ENCODE measurements around the gene RGS5. TPM values are rescaled to one million over a fixed set of nuclear protein-coding genes. Genes with fewer than 3 reads are reported as not detected.

RGS5 gene
- polyA plus RNA-seq, 1 of the 3 experiments (the other 2 are of a cell fraction): 260 TPM

DNA sequence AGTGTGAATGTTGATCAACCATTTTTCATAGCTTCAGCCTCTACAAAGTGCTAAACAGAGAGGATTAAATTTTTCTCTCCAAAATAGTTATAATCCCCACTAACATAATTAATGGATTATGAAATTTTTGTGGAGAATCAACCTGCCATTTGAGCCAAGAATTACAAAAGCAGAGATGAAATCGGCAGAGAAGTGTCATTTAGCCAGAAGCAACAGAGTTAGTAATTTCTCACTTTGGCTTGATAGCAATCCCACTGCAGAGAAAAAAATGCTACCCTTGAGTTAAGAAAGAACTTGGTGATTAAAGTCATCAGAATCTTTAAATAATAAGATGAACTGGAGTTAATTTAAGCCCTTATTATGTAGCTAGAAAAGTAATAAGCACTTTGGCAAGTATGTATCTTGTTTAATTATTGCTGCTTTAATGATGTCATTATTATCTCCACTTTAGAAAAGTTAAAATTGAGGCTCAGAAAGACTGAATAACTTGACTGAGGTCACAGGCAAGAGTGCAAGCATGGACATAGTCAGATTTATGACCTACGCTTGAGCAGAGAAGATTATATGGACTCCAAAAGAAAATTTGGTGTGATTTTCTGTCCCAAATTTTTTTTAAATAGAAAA, 96.2 kb downstream of the RGS5 start:
- H3K27ac ChIP-seq (ENCODE audit: low read depth in 2 of 2, low read length in 1 of 2): no peak overlapping the region; a peak in 1 of 4 replicates
- H3K4me3 ChIP-seq (ENCODE audit: low read depth in 2 of 2, low read length in 1 of 2): no peak overlapping the region
- ChIA-PET POLR2A (no interaction called here), CTCF (interaction anchor here (1.8 kb wide), 1 partner anchor 41 kb away, joined by 5 read pairs; no protein-coding TSS in a partner anchor)
- no peak overlapping the region for H3K4me2 ChIP-seq
- H3K27me3 ChIP-seq (ENCODE audit: insufficient read depth): no peaks in the 10 kb centered on the region
- no peak for TF ChIP-seq YY1 (IDR thresholded peaks at IDR 0.05; ENCODE audit: low read depth)
- TF ChIP-seq, protein P1, sequence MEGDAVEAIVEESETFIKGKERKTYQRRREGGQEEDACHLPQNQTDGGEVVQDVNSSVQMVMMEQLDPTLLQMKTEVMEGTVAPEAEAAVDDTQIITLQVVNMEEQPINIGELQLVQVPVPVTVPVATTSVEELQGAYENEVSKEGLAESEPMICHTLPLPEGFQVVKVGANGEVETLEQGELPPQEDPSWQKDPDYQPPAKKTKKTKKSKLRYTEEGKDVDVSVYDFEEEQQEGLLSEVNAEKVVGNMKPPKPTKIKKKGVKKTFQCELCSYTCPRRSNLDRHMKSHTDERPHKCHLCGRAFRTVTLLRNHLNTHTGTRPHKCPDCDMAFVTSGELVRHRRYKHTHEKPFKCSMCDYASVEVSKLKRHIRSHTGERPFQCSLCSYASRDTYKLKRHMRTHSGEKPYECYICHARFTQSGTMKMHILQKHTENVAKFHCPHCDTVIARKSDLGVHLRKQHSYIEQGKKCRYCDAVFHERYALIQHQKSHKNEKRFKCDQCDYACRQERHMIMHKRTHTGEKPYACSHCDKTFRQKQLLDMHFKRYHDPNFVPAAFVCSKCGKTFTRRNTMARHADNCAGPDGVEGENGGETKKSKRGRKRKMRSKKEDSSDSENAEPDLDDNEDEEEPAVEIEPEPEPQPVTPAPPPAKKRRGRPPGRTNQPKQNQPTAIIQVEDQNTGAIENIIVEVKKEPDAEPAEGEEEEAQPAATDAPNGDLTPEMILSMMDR (IDR thresholded peaks at IDR 0.05): no peak
- TF ChIP-seq, protein P2, sequence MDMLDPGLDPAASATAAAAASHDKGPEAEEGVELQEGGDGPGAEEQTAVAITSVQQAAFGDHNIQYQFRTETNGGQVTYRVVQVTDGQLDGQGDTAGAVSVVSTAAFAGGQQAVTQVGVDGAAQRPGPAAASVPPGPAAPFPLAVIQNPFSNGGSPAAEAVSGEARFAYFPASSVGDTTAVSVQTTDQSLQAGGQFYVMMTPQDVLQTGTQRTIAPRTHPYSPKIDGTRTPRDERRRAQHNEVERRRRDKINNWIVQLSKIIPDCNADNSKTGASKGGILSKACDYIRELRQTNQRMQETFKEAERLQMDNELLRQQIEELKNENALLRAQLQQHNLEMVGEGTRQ (IDR thresholded peaks at IDR 0.05; ENCODE audit: borderline replicate concordance, low read depth, low read length): no peak
- TF ChIP-seq MEF2A (IDR thresholded peaks at IDR 0.05; ENCODE audit: borderline replicate concordance, low read depth): no peak
- TF ChIP-seq MXI1 (IDR thresholded peaks at IDR 0.05; ENCODE audit: low read depth, low read length): no peak
- TF ChIP-seq, protein P3, sequence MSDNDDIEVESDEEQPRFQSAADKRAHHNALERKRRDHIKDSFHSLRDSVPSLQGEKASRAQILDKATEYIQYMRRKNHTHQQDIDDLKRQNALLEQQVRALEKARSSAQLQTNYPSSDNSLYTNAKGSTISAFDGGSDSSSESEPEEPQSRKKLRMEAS (IDR thresholded peaks at IDR 0.05; ENCODE audit: low read depth): no peak
- no peak for TF ChIP-seq TCF12 (IDR thresholded peaks at IDR 0.05)
- no peak for TF ChIP-seq FOXM1 (IDR thresholded peaks at IDR 0.05; ENCODE audit: low read depth)
- no peak for TF ChIP-seq JUND (IDR thresholded peaks at IDR 0.05)
- TF ChIP-seq SIN3A (IDR thresholded peaks at IDR 0.05; ENCODE audit: borderline replicate concordance, low read depth, low read length): no peak
- no peak for TF ChIP-seq FOSL2 (IDR thresholded peaks at IDR 0.05; ENCODE audit: borderline replicate concordance, low read depth)
- TF ChIP-seq GATA2 (CRISPR knock-in tag; IDR thresholded peaks at IDR 0.05): no peak
- TF ChIP-seq, protein P4, sequence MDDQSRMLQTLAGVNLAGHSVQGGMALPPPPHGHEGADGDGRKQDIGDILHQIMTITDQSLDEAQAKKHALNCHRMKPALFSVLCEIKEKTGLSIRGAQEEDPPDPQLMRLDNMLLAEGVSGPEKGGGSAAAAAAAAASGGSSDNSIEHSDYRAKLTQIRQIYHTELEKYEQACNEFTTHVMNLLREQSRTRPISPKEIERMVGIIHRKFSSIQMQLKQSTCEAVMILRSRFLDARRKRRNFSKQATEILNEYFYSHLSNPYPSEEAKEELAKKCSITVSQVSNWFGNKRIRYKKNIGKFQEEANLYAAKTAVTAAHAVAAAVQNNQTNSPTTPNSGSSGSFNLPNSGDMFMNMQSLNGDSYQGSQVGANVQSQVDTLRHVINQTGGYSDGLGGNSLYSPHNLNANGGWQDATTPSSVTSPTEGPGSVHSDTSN (IDR thresholded peaks at IDR 0.05): no peak
- no peak for TF ChIP-seq TAF1 (IDR thresholded peaks at IDR 0.05; ENCODE audit: borderline replicate concordance, low read depth, low read length)
- no peak for TF ChIP-seq RAD21 (IDR thresholded peaks at IDR 0.05; ENCODE audit: low read length)
- TF ChIP-seq ELF1 (IDR thresholded peaks at IDR 0.05): no peak
- no peak overlapping the region for H3K9ac ChIP-seq
- no peaks in the 10 kb centered on the region for H3K9me3 ChIP-seq
- no peak for DNase-seq
- no peaks in the 10 kb centered on the region for H3K9me2 ChIP-seq
- H3K79me2 ChIP-seq (ENCODE audit: insufficient read depth): no peaks in the 10 kb centered on the region
- H3F3A ChIP-seq (replicated peaks; ENCODE audit: insufficient read depth): peaks cover 3% of the 10 kb centered on the region
- WGBS (ENCODE audit: low lambda C conversion rate): 66% methylated on average over 2 of the region's 2 CpGs
- H3K4me1 ChIP-seq (ENCODE audit: control insufficient read depth in 1 of 2, insufficient read depth in 2 of 2, low read depth in 1 of 2, low read length in 1 of 2): peaks cover 9 to 18% of the 10 kb centered on the region in 2 experiments; a peak in 3 of 4 replicates
- H4K20me1 ChIP-seq (ENCODE audit: insufficient read depth): no peaks in the 10 kb centered on the region
- no peak overlapping the region for H2AFZ ChIP-seq (ENCODE audit: low read depth)
- no peaks in the 10 kb centered on the region for H3K36me3 ChIP-seq (replicated peaks in 1 of 2; ENCODE audit: control insufficient read depth in 1 of 2, insufficient read depth in 2 of 2, low read length in 1 of 2)

Measured in SK-N-SH (cell line).